Measurements from ENCODE around the gene TRIL.

The TRIL gene

DNA sequence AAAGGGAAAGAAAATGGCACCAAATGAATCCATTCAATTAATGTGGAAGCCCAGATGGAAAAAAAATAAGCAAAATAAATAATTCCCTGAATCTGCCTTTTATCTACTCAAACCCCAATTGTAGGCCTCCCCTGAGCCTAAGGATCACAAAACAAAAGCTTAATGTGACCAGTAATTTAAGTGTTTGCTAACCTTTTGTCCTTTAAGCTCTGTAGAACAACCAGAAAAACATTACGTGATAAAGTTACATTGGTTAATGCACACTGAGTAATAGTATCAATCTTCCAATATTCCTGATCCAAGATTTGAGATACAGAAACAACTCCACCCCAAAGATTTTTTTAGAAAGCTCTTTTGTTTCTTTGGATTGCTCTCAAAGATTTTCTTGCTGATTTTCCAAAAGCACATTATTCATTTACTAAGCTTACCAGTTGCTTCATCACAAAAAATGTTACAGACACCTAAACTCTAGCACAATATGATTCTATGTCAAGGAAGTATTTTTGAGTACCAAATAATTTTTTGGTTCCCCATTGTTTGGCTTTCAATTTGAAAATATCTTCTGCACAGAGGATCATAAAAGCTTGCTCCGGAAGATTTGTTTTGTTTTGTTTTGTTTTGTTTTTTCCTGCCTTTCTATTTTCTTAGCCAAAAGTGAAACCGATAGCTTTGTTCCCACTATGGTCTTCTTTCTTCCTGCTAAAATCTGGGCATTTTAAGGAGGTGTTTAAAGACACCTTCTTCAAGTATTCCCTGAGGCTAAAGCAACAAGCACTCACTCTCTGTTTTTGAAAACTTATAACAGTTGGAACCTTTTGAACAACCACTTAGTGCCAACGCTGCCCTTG is 54.2 kb downstream of the TRIL start:
- peaks cover 5% of the 10 kb centered on the region for H3K27me3 Mint-ChIP-seq
- H3K4me1 Mint-ChIP-seq (ENCODE audit: low read depth): no peaks in the 10 kb centered on the region
- no peak overlapping the region for H3K4me3 Mint-ChIP-seq
- no peaks in the 10 kb centered on the region for H3K9me3 Mint-ChIP-seq (ENCODE audit: low read depth)
- no peak overlapping the region for H3K27ac Mint-ChIP-seq
- H3K36me3 Mint-ChIP-seq: no peaks in the 10 kb centered on the region

Data from activated naive CD8-positive, alpha-beta T cell (primary cell).